SK-N-SH (cell line): ENCODE results near the gene AMIGO1. TPM values are rescaled to one million over a fixed set of nuclear protein-coding genes. Genes with fewer than 3 reads are reported as not detected.

Experiments used
- CTCF ChIA-PET: fragments of 300-600, 350-600 bp; formaldehyde crosslinking; extraction: SDS; loops from one replicate; lab custom pipeline; 2021; lab: Yijun Ruan, JAX
- POLR2A ChIA-PET: fragments of 350-600 bp; sonication (Branson Sonifier 250); formaldehyde crosslinking; extraction: SDS; loops from one replicate; lab custom pipeline; 2020; ENCODE audit warnings: antibody characterized with exemption, inconsistent platforms; lab: Yijun Ruan, JAX
- DNase-seq: peaks from one replicate; pipeline ENCODE4 v3.0.0; 2012
- H2AFZ ChIP-seq: fragments of 200-600 bp; sonication (generic); 2 replicates; pipeline ENCODE4 v1.8.1; 2016; ENCODE audit warnings: antibody characterized with exemption, mild to moderate bottlenecking, low read depth
- H3F3A ChIP-seq: fragments of 200-600 bp; sonication (generic); replicated peaks from 2 replicates; pipeline ENCODE3; 2016; ENCODE audit warnings: antibody characterized with exemption, mild to moderate bottlenecking; ENCODE audit not compliant: insufficient read depth
- H3K27ac ChIP-seq, 2 experiments: fragments of 200-500 bp in 1 of 2; fragments of 200-600 bp in 1 of 2; sonication (Bioruptor generic) in 1 of 2; sonication (generic), shearing (Covaris generic) in 1 of 2; 2 replicates each; pipeline versions ENCODE4 v1.5.1 to v1.6.1; 2014 to 2016; ENCODE audit warnings: low read depth in 2 of 2, inconsistent platforms in 1 of 2, low read length in 1 of 2, mild to moderate bottlenecking in 1 of 2, mixed read lengths in 1 of 2
- H3K27me3 ChIP-seq: fragments of 200-600 bp; sonication (generic), shearing (Covaris generic); 2 replicates; pipeline ENCODE4 v1.6.1; 2016; ENCODE audit warnings: mixed run types; ENCODE audit not compliant: insufficient read depth
- H3K36me3 ChIP-seq, 2 experiments: fragments of 200-500 bp in 1 of 2; fragments of 200-600 bp in 1 of 2; sonication (Bioruptor generic) in 1 of 2; sonication (generic) in 1 of 2; replicated peaks in 1 of 2; 2 replicates each; pipeline versions ENCODE3 to v1.5.1; 2014 to 2016; ENCODE audit warnings: low read length in 1 of 2, mild to moderate bottlenecking in 1 of 2; ENCODE audit not compliant: insufficient read depth in 2 of 2, control insufficient read depth in 1 of 2
- H3K4me1 ChIP-seq, 2 experiments: fragments of 200-500 bp in 1 of 2; fragments of 200-600 bp in 1 of 2; sonication (Bioruptor generic) in 1 of 2; sonication (generic), shearing (Covaris generic) in 1 of 2; 2 replicates each; pipeline versions ENCODE4 v1.5.1 to v1.6.1; 2014 to 2016; ENCODE audit warnings: low read depth in 1 of 2, low read length in 1 of 2, mixed run types in 1 of 2; ENCODE audit not compliant: insufficient read depth in 2 of 2, control insufficient read depth in 1 of 2
- H3K4me2 ChIP-seq: fragments of 200-600 bp; sonication (generic), shearing (Covaris generic); 2 replicates; pipeline ENCODE4 v1.6.1; 2017; ENCODE audit warnings: mixed run types
- H3K4me3 ChIP-seq, 2 experiments: fragments of 200-500 bp in 1 of 2; fragments of 200-600 bp in 1 of 2; sonication (Bioruptor generic) in 1 of 2; sonication (generic), shearing (Covaris generic) in 1 of 2; 2 replicates each; pipeline versions ENCODE4 v1.5.1 to v1.8.1; 2014 to 2016; ENCODE audit warnings: low read depth in 2 of 2, inconsistent platforms in 1 of 2, low read length in 1 of 2, mild to moderate bottlenecking in 1 of 2, mixed read lengths in 1 of 2, moderate library complexity in 1 of 2
- H3K79me2 ChIP-seq: fragments of 200-600 bp; sonication (generic); 2 replicates; pipeline ENCODE4 v1.8.1; 2017; ENCODE audit warnings: mild to moderate bottlenecking; ENCODE audit not compliant: insufficient read depth
- H3K9ac ChIP-seq: fragments of 200-600 bp; sonication (generic); 2 replicates; pipeline ENCODE4 v1.6.1; 2017; ENCODE audit warnings: mixed run types
- H3K9me2 ChIP-seq: fragments of 200-600 bp; sonication (generic); 2 replicates; pipeline ENCODE4 v1.6.1; 2017; ENCODE audit warnings: mixed run types
- H3K9me3 ChIP-seq: fragments of 200-600 bp; sonication (generic); 2 replicates; pipeline ENCODE4 v1.6.1; 2017; ENCODE audit warnings: mixed run types, mild to moderate bottlenecking, moderate library complexity
- H4K20me1 ChIP-seq: fragments of 200-600 bp; sonication (generic); 2 replicates; pipeline ENCODE4 v1.6.1; 2017; ENCODE audit warnings: mild to moderate bottlenecking, mixed run types; ENCODE audit not compliant: insufficient read depth
- CHD2 ChIP-seq: fragments of 150-350 bp; IDR thresholded peaks from 2 replicates; pipeline ENCODE4 v1.6.1; 2018; ENCODE audit warnings: low read length; ENCODE audit not compliant: partially characterized antibody
- ELF1 ChIP-seq: IDR thresholded peaks from 2 replicates; pipeline ENCODE4 v1.4.0; 2012
- FOXJ3 ChIP-seq: sonication (generic); formaldehyde crosslinking; IDR thresholded peaks from 2 replicates; pipeline ENCODE4 v1.5.1; 2020; ENCODE audit warnings: mild to moderate bottlenecking, missing genetic modification reagents
- GATA2 ChIP-seq: sonication (generic); formaldehyde crosslinking; IDR thresholded peaks from 2 replicates; pipeline ENCODE4 v1.5.0; 2020; ENCODE audit warnings: mild to moderate bottlenecking, missing genetic modification reagents
- JUND ChIP-seq: IDR thresholded peaks from 2 replicates; pipeline ENCODE4 v1.4.0; 2012
- MAX ChIP-seq: IDR thresholded peaks from 2 replicates; pipeline ENCODE4 v1.4.0; 2012; ENCODE audit warnings: low read depth
- NFIC ChIP-seq: IDR thresholded peaks from 2 replicates; pipeline ENCODE4 v1.4.0; 2012; ENCODE audit warnings: borderline replicate concordance
- RAD21 ChIP-seq: IDR thresholded peaks from 2 replicates; pipeline ENCODE4 v1.6.1; 2012; ENCODE audit warnings: mild to moderate bottlenecking, low read length
- SIN3A ChIP-seq: IDR thresholded peaks from 2 replicates; pipeline ENCODE4 v1.6.1; 2012; ENCODE audit warnings: low read depth, mild to moderate bottlenecking, low read length, moderate library complexity, borderline replicate concordance
- TCF12 ChIP-seq: IDR thresholded peaks from 2 replicates; pipeline ENCODE4 v1.4.0; 2012
- TEAD4 ChIP-seq: IDR thresholded peaks from 2 replicates; pipeline ENCODE4 v1.4.0; 2012; ENCODE audit warnings: mild to moderate bottlenecking, borderline replicate concordance; ENCODE audit not compliant: insufficient read depth
- USF1 ChIP-seq: IDR thresholded peaks from 2 replicates; pipeline ENCODE4 v1.4.0; 2012; ENCODE audit warnings: low read depth, borderline replicate concordance
- WGBS: methylation state at CpG from one replicate; pipeline ENCODE4 v1.1.6; 2017; ENCODE audit warnings: low lambda C conversion rate; 5-methylcytosine and 5-hydroxymethylcytosine counted together
- polyA plus RNA-seq, 3 experiments: library from polyadenylated mRNA; depleted of rRNA; stranded (reverse); fragments of >200 nt; gene quantifications; 2 replicates each; pipeline ENCODE4 v1.2.3, GENCODE V29; 2012

AMIGO1 gene
- polyA plus RNA-seq, 1 of the 3 experiments (the other 2 are of a cell fraction), result 0.95 TPM

GRCh38 chr1:109492779-109493178, 16.7 kb downstream of the AMIGO1 start:
- no peaks in the 10 kb centered on the region for H3F3A ChIP-seq
- CTCF ChIA-PET, result interaction anchor here (0.7 to 40.2 kb wide), 13 partner anchors 9 to 282 kb away, joined by 3 to 1710 read pairs (median 4); partner anchors contain the start of genes AMIGO1, ATXN7L2 and GPR61
- 67% methylated on average over 4 of the region's 4 CpGs for WGBS
- H3K36me3 ChIP-seq, result peaks cover 5 to 26% of the 10 kb centered on the region in 2 experiments
- no peak for DNase-seq
- H3K9me2 ChIP-seq, result no peaks in the 10 kb centered on the region
- peaks cover 19% of the 10 kb centered on the region for H3K79me2 ChIP-seq
- H3K9me3 ChIP-seq, result no peaks in the 10 kb centered on the region
- H2AFZ ChIP-seq, result no peak overlapping the region
- no peak overlapping the region for H3K4me3 ChIP-seq
- POLR2A ChIA-PET, result interaction anchor here (1.4 to 1.6 kb wide), 2 partner anchors 38 to 40 kb away, joined by 6 to 7 read pairs; no protein-coding TSS in a partner anchor
- H3K4me2 ChIP-seq, result no peak overlapping the region
- H3K27ac ChIP-seq, result no peak overlapping the region
- H3K9ac ChIP-seq, result no peak overlapping the region
- H3K4me1 ChIP-seq, result peaks cover 0 to 11% of the 10 kb centered on the region in 2 experiments; a peak in 2 of 4 replicates
- no peaks in the 10 kb centered on the region for H4K20me1 ChIP-seq
- TF ChIP-seq NFIC, result no peak
- TF ChIP-seq SIN3A, result no peak
- TF ChIP-seq TCF12, result no peak
- no peaks in the 10 kb centered on the region for H3K27me3 ChIP-seq

- CTCF ChIA-PET, result interaction anchor here (0.8 to 40.2 kb wide), 26 partner anchors 9 to 743 kb away, joined by 3 to 1710 read pairs (median 4); partner anchors contain the start of genes AMIGO1, GNAI3 and GPR61
Measured at GRCh38 chr1:109491372-109491771, 18.2 kb downstream of the AMIGO1 start.

DNA sequence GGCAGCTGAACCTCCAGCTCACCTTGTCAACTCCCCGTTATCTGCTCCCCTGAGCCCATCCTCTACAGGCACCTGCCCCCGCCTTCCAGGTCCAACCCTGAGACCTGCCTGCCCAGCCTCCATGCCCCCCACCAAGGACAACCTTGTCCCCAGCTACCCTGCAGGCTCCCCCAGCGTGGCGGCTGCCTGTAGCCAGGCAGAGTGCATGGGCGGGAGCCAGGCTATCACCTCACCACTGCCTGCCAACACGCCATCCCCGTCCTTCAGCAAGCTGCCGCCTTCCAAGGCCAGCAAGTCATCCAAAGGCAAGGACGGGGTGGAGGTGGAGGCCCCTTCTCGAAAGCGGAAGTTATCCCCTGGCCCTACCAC, 18.6 kb downstream of the AMIGO1 start:
- H3K27me3 ChIP-seq, result no peaks in the 10 kb centered on the region
- H4K20me1 ChIP-seq, result no peaks in the 10 kb centered on the region
- H3K4me3 ChIP-seq, result no peak overlapping the region
- no peak overlapping the region for H3K4me2 ChIP-seq
- no peaks in the 10 kb centered on the region for H3F3A ChIP-seq
- H3K79me2 ChIP-seq, result peaks cover 16% of the 10 kb centered on the region
- WGBS, result 90% methylated on average over 6 of the region's 11 CpGs
- H3K9me3 ChIP-seq, result no peaks in the 10 kb centered on the region
- no peak overlapping the region for H3K9ac ChIP-seq
- no peak for DNase-seq
- no peak overlapping the region for H3K27ac ChIP-seq
- peaks cover 0 to 11% of the 10 kb centered on the region in 2 experiments; a peak in 2 of 4 replicates for H3K4me1 ChIP-seq
- H2AFZ ChIP-seq, result no peak overlapping the region
- H3K36me3 ChIP-seq, result peaks cover 0 to 16% of the 10 kb centered on the region in 2 experiments
- TF ChIP-seq CHD2, result no peak
- TF ChIP-seq USF1, result no peak
- TF ChIP-seq RAD21, result no peak
- TF ChIP-seq TEAD4, result no peak
- no peak for TF ChIP-seq NFIC
- no peak for TF ChIP-seq JUND
- no peak for TF ChIP-seq MAX
- no peak for TF ChIP-seq GATA2 (CRISPR knock-in tag)
- TF ChIP-seq ELF1, result no peak
- TF ChIP-seq FOXJ3, result no peak
- H3K9me2 ChIP-seq, result no peaks in the 10 kb centered on the region
- ChIA-PET CTCF (interaction anchor here (0.8 to 40.2 kb wide), 29 partner anchors 8 to 744 kb away, joined by 3 to 1710 read pairs (median 4); partner anchors contain the start of genes AHCYL1, AMIGO1, GNAI3 and GPR61), POLR2A (interaction anchor here (1.0 to 1.1 kb wide), 2 partner anchors 40 to 41 kb away, joined by 3 to 5 read pairs; no protein-coding TSS in a partner anchor)

More at GRCh38 chr1:109491372-109491771, 18.2 kb downstream of the AMIGO1 start:
- Histone ChIP-seq H3K9me3 (no peaks in the 10 kb centered on the region), H3F3A (no peaks in the 10 kb centered on the region), H3K27ac (no peak overlapping the region), H3K4me1 (peaks cover 0 to 11% of the 10 kb centered on the region in 2 experiments; a peak in 2 of 4 replicates), H4K20me1 (no peaks in the 10 kb centered on the region), H3K9me2 (no peaks in the 10 kb centered on the region), H3K36me3 (peaks cover under 1 to 19% of the 10 kb centered on the region in 2 experiments), H2AFZ (no peak overlapping the region), H3K79me2 (peaks cover 19% of the 10 kb centered on the region), H3K9ac (no peak overlapping the region), H3K4me2 (no peak overlapping the region), H3K4me3 (no peak overlapping the region), H3K27me3 (no peaks in the 10 kb centered on the region)
- TF ChIP-seq MAX (no peak), TCF12 (no peak)
- POLR2A ChIA-PET, result interaction anchor here (1.0 to 1.6 kb wide), 3 partner anchors 39 to 42 kb away, joined by 3 to 7 read pairs (median 5); no protein-coding TSS in a partner anchor
- DNase-seq, result no peak
- WGBS, result no CpG with 5 or more reads among the region's 8 CpGs
